Hepatocyte (in vitro differentiated cells): ENCODE measurements around the gene CELF4. TPM values are rescaled to one million over a fixed set of nuclear protein-coding genes. Genes with fewer than 3 reads are reported as not detected.

Source experiments
- DNase-seq: peaks from one replicate; pipeline ENCODE4 v3.0.0-alpha.2; 2016; ENCODE audit warnings: low spot score
- H2AFZ ChIP-seq: fragments of 200-600 bp; sonication (generic); 2 replicates; pipeline ENCODE4 v1.6.0; 2016; ENCODE audit warnings: antibody characterized with exemption, mild to moderate bottlenecking
- H3K27ac ChIP-seq: fragments of 200-600 bp; sonication (generic); 2 replicates; pipeline ENCODE4 v1.5.1; 2016; ENCODE audit warnings: mild to moderate bottlenecking
- H3K27me3 ChIP-seq: fragments of 200-600 bp; sonication (generic); 2 replicates; pipeline ENCODE4 v1.6.1; 2016
- H3K36me3 ChIP-seq: fragments of 200-600 bp; sonication (generic); replicated peaks from 2 replicates; pipeline ENCODE4 v1.5.1; 2016; ENCODE audit warnings: low read depth; ENCODE audit not compliant: insufficient read depth
- H3K4me1 ChIP-seq: fragments of 200-600 bp; sonication (generic); 2 replicates; pipeline ENCODE4 v1.5.1; 2016; ENCODE audit warnings: mild to moderate bottlenecking, moderate library complexity; ENCODE audit not compliant: insufficient read depth
- H3K4me2 ChIP-seq: fragments of 200-600 bp; sonication (generic); 2 replicates; pipeline ENCODE4 v1.6.0; 2016
- H3K4me3 ChIP-seq: fragments of 200-600 bp; sonication (generic); 2 replicates; pipeline ENCODE4 v1.5.1; 2016; ENCODE audit warnings: mild to moderate bottlenecking
- H3K79me2 ChIP-seq: fragments of 200-600 bp; sonication (generic); 2 replicates; pipeline ENCODE4 v1.6.0; 2017; ENCODE audit warnings: mild to moderate bottlenecking
- H3K9me2 ChIP-seq: fragments of 200-600 bp; sonication (generic); replicated peaks from 2 replicates; pipeline ENCODE4 v1.6.0; 2017; ENCODE audit warnings: mild to moderate bottlenecking; ENCODE audit not compliant: insufficient read depth
- H3K9me3 ChIP-seq: fragments of 200-600 bp; sonication (generic); 2 replicates; pipeline ENCODE4 v1.5.1; 2016; ENCODE audit warnings: low read depth, mild to moderate bottlenecking
- H4K20me1 ChIP-seq: fragments of 200-600 bp; sonication (generic); 2 replicates; pipeline ENCODE4 v1.6.0; 2016; ENCODE audit warnings: mild to moderate bottlenecking; ENCODE audit not compliant: insufficient read depth, poor library complexity, severe bottlenecking
- EZH2 ChIP-seq: fragments of 200-600 bp; sonication (generic); IDR thresholded peaks from 2 replicates; pipeline ENCODE4 v1.6.1; 2016; ENCODE audit warnings: antibody characterized with exemption, mild to moderate bottlenecking, borderline replicate concordance
- EZH2phosphoT487 ChIP-seq: fragments of 200-600 bp; sonication (generic); IDR thresholded peaks from one replicate; pipeline ENCODE4 v1.6.1; 2018; ENCODE audit warnings: antibody characterized with exemption, mild to moderate bottlenecking, low read depth, moderate library complexity; ENCODE audit not compliant: unreplicated experiment, severe bottlenecking
- WGBS: methylation state at CpG from one replicate; pipeline ENCODE4 v1.1.6; 2016; ENCODE audit warnings: low lambda C conversion rate; ENCODE audit errors: missing lambda C conversion rate; 5-methylcytosine and 5-hydroxymethylcytosine counted together
- polyA plus RNA-seq: library from polyadenylated mRNA; unstranded; fragments of >200 nt; fragmentation: Nextera tagmentation; extraction: Ambion mirVana; gene quantifications from 2 replicates; pipeline ENCODE4 v1.2.1, GENCODE V29; 2016
- total RNA-seq: library from RNA; depleted of rRNA; stranded (reverse); fragments of >200 nt; gene quantifications from 2 replicates; pipeline ENCODE4 v1.2.3, GENCODE V29; 2014
- TF ChIP-seq, protein P1 (sequence below): fragments of 200-600 bp; sonication (generic); IDR thresholded peaks from 2 replicates; pipeline ENCODE4 v1.5.1; 2016; ENCODE audit warnings: antibody characterized with exemption, mild to moderate bottlenecking; ENCODE audit not compliant: poor library complexity

Gene CELF4
- total and polyA plus RNA-seq, 2 experiments from 2014 or later = 1.3 to 2.9 TPM

DNA sequence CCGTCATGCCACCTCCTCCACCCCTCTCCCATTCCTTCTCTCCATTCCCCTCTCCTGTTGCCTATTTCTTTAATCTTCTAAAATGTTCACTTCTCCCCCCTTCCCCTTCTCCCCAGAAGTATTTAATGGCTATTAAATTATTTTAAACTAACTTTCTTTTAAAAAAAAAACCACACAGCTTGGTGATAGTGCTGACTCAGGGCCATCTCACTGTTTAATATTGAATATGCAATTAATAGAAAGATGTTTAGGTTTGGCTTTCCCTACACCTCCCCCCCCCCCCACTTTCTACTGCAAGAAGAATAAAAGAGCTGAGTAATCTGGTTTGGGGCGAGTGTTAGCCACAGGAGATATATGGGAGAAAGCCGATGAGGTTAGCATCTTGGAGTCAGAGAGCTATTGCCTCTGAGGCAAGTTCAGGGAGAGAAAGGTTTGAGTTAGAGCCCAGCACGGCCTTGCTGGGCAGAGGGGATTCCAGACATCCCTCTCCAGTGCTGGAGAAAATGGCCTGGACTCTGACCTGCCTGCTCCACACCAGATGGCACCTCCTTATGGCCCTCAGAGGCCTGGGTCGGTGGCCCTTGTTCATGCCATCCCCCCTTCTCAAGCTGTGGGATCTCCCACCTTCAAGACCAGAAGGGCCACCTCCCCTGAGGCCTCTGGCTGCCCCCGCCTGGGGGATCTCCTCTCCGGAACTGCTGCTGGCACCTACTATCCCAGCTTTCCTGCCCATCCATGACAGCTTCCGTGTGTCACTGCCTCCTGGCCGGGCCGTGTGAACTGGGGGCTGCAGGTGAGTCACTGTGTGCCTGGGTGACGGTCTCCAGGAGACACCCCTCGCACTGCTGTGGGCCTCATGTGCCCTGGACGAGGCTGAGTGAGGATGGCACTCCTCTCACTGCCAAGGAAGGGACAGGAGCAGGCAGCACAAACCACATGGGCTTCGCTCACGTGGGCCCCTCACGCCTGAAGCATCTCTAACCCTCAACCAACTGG is 246.9 kb downstream of the CELF4 start:
- TF ChIP-seq, protein P1, sequence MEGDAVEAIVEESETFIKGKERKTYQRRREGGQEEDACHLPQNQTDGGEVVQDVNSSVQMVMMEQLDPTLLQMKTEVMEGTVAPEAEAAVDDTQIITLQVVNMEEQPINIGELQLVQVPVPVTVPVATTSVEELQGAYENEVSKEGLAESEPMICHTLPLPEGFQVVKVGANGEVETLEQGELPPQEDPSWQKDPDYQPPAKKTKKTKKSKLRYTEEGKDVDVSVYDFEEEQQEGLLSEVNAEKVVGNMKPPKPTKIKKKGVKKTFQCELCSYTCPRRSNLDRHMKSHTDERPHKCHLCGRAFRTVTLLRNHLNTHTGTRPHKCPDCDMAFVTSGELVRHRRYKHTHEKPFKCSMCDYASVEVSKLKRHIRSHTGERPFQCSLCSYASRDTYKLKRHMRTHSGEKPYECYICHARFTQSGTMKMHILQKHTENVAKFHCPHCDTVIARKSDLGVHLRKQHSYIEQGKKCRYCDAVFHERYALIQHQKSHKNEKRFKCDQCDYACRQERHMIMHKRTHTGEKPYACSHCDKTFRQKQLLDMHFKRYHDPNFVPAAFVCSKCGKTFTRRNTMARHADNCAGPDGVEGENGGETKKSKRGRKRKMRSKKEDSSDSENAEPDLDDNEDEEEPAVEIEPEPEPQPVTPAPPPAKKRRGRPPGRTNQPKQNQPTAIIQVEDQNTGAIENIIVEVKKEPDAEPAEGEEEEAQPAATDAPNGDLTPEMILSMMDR = no peak
- no peak for TF ChIP-seq EZH2
- no peak for TF ChIP-seq EZH2phosphoT487
- H2AFZ ChIP-seq = no peak overlapping the region
- DNase-seq = no peak
- H3K9me2 ChIP-seq = no peaks in the 10 kb centered on the region
- H3K36me3 ChIP-seq = no peaks in the 10 kb centered on the region
- WGBS = 89% methylated on average over 16 of the region's 16 CpGs
- H4K20me1 ChIP-seq = no peaks in the 10 kb centered on the region
- H3K4me2 ChIP-seq = no peak overlapping the region
- H3K4me3 ChIP-seq = no peak overlapping the region
- no peaks in the 10 kb centered on the region for H3K79me2 ChIP-seq
- no peaks in the 10 kb centered on the region for H3K4me1 ChIP-seq
- no peaks in the 10 kb centered on the region for H3K27me3 ChIP-seq
- H3K27ac ChIP-seq = no peak overlapping the region
- H3K9me3 ChIP-seq = no peaks in the 10 kb centered on the region

DNA sequence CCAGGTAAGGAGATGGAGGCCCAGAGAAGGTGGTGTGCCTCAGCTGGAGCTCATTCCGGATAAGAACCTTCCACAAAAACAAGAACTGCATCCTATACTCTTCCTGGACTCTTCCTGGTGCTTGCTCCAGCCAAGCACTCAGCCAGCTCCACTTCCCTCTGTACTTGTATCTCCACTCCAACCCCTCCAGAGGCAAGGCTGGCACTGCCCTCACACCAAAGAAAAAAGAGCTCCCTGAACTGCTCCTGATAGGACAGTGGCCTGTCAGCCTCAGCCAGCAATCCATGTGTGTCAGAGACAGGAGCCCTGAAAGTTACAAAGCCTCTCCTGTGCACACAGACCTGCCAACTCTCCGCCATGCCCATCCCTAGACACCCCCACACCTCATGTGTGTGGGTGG is 248.1 kb downstream of the CELF4 start:
- Histone ChIP-seq H3K27me3 (no peaks in the 10 kb centered on the region), H3K4me1 (no peaks in the 10 kb centered on the region), H3K79me2 (no peaks in the 10 kb centered on the region), H4K20me1 (no peaks in the 10 kb centered on the region), H2AFZ (no peak overlapping the region), H3K9me3 (no peaks in the 10 kb centered on the region), H3K9me2 (no peaks in the 10 kb centered on the region), H3K27ac (no peak overlapping the region), H3K4me3 (no peak overlapping the region), H3K36me3 (no peaks in the 10 kb centered on the region), H3K4me2 (no peak overlapping the region)
- DNase-seq = no peak
- TF ChIP-seq EZH2 (no peak), EZH2phosphoT487 (no peak)
- TF ChIP-seq, protein P1 = no peak
- WGBS = 93% methylated on average over 2 of the region's 2 CpGs

DNA sequence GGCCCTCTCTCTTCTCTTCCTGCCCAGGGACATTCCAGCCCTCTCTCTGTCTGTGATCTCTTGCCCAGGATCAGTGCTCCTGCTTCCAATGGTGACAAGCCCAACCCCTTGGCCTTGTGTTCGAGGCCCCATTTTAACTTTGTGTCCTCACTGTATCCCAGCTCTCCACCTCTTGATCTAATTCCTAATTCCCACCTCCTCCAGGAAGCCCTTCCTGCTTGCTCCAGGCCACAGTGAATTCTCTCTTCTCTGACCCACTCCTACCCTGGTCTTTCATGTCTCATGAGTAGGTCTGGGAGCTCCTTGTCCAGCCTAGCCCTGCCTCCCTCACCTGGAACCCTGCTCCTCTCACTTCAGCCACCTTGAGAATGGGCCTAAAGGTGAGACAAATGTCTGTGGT is 249.1 kb downstream of the CELF4 start:
- DNase-seq = no peak
- TF ChIP-seq EZH2phosphoT487 (no peak), EZH2 (no peak)
- TF ChIP-seq, protein P1 = no peak
- H3K36me3 ChIP-seq = no peaks in the 10 kb centered on the region
- no peaks in the 10 kb centered on the region for H3K27me3 ChIP-seq
- no peaks in the 10 kb centered on the region for H4K20me1 ChIP-seq
- no peaks in the 10 kb centered on the region for H3K4me1 ChIP-seq
- no peak overlapping the region for H3K4me2 ChIP-seq
- 81% methylated on average over 1 of the region's 1 CpG for WGBS
- no peaks in the 10 kb centered on the region for H3K9me3 ChIP-seq
- H3K79me2 ChIP-seq = no peaks in the 10 kb centered on the region
- H3K9me2 ChIP-seq = no peaks in the 10 kb centered on the region
- H3K4me3 ChIP-seq = no peak overlapping the region
- no peak overlapping the region for H2AFZ ChIP-seq
- H3K27ac ChIP-seq = no peak overlapping the region
